Thyroid gland (tissue), 4 donors: ENCODE measurements around the gene GPS1.

ENCODE experiments used
- POLR2A ChIP-seq, 2 donors: fragments of 450-650 bp; IDR thresholded peaks; one replicate each; pipeline ENCODE4 v1.6.1; 2017; ENCODE audit warnings: antibody characterized with exemption in 2 of 2, mild to moderate bottlenecking in 2 of 2, moderate library complexity in 1 of 2
- TF ChIP-seq, protein P1 (sequence below), 6 experiments: fragments of 200-600 bp in 3 of 6; fragments of 450-650 bp in 3 of 6; sonication (generic) in 3 of 6; IDR thresholded peaks; one replicate each; pipeline ENCODE4 v1.5.1; 2016 to 2019; ENCODE audit warnings: antibody characterized with exemption in 6 of 6, mild to moderate bottlenecking in 2 of 6, inconsistent platforms in 1 of 6, moderate library complexity in 1 of 6

DNA sequence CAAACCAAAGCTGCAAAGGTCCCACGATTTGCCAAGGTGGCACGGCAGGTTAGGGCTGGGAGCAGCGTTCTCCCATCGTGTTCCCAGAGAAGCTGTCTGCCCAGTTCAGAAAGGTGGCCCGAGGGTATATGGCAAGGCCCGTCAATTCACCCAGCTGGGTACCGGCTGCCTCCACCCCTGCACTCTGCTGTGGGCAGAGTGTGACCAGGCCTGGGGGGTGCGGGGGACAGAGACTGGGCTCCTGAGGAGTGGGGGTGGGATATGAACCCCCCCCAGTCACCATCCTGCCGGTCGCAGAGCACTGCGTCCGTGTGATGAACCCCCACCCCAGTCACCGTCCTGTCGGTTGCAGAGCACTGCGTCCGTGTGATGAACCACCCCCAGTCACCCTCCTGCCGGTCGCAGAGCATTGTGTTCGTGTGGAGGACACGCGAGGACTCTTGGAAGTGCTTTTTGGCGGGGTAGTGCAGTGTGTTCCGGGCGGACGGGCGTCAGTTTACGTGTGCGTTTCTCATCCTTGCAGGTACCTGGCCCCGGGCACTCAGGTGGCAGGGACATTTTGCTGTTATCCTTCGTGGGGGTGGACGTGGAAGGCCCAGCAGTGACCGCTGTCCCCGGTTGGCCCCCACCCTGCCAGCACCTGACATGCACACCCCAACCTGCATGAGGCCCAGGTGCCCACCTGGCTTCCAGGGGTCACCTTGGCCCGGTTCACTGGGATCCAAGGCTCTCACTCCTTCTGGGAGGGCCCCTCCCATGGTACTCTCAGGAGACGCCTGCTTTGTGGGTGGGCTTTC, 49.0 kb downstream of the GPS1 start:
- TF ChIP-seq, protein P1, sequence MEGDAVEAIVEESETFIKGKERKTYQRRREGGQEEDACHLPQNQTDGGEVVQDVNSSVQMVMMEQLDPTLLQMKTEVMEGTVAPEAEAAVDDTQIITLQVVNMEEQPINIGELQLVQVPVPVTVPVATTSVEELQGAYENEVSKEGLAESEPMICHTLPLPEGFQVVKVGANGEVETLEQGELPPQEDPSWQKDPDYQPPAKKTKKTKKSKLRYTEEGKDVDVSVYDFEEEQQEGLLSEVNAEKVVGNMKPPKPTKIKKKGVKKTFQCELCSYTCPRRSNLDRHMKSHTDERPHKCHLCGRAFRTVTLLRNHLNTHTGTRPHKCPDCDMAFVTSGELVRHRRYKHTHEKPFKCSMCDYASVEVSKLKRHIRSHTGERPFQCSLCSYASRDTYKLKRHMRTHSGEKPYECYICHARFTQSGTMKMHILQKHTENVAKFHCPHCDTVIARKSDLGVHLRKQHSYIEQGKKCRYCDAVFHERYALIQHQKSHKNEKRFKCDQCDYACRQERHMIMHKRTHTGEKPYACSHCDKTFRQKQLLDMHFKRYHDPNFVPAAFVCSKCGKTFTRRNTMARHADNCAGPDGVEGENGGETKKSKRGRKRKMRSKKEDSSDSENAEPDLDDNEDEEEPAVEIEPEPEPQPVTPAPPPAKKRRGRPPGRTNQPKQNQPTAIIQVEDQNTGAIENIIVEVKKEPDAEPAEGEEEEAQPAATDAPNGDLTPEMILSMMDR (IDR thresholded peaks at IDR 0.05): no peak
- TF ChIP-seq POLR2A (IDR thresholded peaks at IDR 0.05): no peak
